GM12801 (cell line): Measurements from ENCODE around the gene RXRA.

Experiments used
- TF ChIP-seq, protein P1 (sequence below): IDR thresholded peaks from one replicate; pipeline ENCODE4 v1.5.1; 2011; ENCODE audit warnings: control low read depth; ENCODE audit not compliant: insufficient read length; ENCODE audit errors: extremely low read depth

Gene RXRA

DNA sequence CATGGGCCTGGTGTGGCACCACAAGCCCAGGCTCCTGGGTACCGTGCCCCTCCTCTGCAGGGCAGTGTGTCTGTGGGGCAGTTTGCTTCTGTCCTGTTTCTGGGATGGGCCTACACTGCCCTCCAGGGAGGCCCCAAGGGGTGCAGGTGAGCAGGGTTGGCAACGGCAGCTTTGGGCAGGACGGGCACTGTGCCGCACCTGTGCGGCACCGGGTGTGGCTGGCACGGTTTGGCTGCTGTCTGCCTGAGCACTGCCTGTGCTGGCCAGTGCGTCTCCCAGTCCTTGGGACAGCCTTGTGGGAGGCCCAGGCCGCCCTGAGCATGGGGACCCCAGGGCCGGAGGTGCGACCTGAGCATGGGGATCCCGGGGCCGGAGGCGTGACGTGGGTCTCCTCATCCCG, 37.2 kb downstream of the RXRA start:
- TF ChIP-seq, protein P1, sequence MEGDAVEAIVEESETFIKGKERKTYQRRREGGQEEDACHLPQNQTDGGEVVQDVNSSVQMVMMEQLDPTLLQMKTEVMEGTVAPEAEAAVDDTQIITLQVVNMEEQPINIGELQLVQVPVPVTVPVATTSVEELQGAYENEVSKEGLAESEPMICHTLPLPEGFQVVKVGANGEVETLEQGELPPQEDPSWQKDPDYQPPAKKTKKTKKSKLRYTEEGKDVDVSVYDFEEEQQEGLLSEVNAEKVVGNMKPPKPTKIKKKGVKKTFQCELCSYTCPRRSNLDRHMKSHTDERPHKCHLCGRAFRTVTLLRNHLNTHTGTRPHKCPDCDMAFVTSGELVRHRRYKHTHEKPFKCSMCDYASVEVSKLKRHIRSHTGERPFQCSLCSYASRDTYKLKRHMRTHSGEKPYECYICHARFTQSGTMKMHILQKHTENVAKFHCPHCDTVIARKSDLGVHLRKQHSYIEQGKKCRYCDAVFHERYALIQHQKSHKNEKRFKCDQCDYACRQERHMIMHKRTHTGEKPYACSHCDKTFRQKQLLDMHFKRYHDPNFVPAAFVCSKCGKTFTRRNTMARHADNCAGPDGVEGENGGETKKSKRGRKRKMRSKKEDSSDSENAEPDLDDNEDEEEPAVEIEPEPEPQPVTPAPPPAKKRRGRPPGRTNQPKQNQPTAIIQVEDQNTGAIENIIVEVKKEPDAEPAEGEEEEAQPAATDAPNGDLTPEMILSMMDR: no peak

DNA sequence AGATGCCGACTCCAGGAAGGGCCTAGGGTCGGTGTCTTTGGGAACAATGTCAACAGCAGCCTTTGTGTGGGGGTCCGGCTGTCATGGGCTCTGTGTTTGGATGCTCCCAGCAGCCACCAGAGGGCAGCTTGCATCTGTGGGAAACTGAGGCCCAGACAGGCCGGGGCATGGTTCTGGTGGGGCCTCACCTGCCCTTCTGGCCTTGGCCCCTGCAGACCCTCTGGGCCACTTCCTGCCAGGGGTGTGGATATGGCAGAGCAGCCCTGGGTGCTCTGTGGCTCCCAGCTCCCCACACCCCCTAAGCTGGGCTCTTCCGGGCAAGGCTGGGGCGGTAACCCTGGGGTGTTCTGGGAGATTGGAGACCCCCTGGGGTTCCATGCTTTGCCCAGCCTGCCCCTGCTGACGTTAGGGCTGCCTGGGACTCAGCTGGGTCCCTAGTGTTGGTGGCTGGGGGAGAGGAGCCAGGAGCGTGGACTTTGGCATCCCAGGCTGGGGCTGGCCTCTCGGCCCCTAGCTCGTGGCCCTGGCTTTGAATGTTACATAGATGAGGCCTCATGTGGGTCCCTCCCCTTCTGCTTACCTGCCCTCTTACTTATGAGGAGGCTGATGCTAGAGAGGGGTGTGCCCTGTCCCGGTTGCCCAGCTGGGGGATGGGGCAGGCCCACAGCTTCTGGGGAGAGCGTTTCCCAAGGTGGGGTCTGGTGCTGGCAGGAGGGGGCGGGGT, 38.3 kb downstream of the RXRA start:
- TF ChIP-seq, protein P1: no peak

DNA sequence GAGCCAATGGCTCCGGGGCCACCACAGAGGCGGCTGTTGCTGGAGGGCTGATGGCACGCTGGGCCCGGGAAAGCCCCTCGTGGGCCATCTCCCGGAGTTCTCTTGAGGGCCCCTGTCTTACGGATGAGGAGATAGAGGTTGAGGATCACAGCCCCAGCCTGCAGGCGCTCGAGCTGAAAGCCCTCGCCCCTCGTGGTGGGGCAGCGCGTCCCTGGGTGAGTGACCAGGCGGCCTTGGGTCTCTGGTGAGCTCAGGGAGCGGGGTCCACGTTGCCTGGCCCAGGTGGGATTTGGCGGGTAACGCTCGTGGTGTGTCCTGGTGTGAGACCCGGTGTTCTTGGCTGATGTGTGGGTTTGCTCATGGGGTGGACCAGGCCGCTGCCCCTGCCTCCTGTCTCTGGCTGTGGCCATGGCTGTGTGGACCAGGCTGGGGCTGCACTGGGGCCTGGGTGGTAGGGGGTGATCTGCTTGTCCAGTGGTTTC, 38.9 kb downstream of the RXRA start:
- TF ChIP-seq, protein P1: no peak

DNA sequence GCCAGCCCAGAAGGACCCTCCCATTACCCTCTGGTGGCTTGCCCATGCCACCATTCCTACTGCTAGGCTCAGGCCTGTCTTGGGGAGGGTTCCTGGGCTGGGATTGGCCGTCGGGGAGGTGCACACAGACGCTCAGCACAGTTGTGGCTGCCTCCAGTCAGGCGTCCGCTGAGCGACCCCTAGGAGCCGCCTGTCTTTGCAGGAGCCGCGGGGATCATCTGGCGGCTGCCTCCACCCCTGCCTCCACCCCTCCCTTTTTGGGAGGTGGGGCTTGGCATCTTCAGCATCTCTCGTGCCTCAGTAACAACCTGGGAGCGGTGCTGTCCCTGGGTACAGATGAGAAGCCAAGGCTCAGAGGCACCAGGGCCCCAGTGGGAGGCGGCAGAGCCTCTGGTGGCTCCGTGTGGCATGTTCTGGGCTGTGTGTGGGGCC, 39.6 kb downstream of the RXRA start:
- TF ChIP-seq, protein P1: no peak

DNA sequence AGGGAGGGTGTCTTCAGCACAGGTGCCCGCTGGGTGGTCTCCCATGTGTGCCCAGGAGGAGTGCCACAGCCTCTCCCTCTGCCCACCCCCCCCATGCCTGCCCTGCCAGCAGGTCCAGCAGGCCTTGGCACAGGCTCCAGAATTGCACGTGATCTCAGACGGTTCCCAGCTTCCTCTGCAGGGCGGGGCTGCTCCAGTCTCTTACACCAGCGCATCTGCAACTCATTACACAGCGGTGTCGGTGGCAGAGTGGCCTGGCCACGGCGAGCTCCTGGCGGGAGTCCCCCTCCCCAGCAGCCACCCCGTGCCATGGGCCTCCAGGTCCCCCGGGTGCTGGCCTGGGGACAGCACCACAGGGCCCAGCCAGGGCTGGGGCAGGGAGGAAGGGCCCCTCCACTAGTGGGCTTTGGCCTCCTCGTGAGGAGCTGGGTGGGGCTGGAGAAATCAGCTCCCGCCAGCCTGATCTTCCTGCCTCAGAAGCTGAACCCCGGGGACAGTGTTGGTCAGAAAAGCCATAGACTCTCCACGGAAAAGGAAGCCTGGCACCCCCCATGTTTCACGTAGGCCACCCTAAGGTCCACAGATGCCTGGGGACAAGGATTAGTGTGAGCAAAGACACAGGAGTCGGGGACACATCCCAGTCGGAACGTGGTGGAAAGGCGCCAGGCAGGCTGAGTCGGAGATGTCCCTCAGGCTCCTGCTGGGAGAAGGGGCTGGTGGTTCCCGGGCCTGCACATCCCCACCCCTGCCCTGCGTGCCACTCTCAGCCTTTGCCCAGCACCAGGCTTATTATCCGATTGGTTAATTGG, 40.2 kb downstream of the RXRA start:
- TF ChIP-seq, protein P1: no peak

DNA sequence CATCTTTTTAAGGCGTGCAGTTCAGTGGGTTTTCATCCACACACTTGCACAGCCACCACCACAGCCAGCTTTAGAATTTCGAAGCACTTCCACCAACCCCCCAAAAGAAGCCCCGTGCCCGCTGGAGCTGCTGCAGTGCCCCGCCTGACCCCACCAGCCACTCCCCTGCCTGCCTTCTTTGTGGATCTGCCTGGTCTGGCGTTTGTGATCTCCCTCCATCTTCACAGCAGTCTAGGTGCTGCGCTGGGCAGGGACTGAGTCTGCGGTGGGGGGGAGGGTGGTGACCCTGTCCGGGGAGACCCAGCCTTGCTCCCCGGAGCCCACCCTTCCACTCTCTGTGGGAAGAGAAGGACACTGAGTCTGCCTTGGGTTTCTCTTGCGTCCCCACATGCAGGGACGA, 40.8 kb downstream of the RXRA start:
- TF ChIP-seq, protein P1: no peak

DNA sequence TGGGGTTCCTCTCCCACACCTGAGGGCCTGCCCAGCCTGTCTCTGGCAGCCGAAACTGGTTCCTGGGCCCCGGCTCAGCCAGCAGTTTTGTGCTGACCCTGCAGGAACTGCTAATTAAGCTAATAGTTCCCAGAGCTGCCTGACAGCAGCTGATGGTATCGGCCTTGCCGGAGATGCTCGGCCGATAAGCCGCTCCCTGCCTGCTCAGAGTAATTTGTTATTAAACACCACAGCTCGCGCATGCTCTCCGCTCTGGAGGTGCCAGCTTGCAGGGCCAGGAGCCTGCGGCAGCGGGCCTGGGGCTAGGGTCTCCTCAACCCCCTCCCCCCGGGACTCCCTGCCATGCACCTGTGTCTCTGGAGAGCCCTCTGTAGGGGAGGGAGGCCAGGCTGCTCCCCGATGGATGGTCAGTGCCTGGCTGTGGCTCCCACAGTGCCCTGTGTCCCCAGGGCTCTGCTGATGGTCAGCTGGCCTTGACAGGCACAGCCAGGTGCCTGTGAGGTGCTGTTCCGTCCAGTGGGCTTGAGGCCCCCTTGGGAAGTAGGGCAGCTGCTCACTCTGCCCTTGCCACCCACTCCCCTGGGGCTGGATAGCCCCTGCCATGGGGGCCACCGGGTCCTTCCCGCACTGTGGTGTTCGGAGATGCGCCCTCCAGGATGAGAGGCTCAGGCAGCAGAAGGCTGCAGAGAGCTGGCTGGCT, 41.7 kb downstream of the RXRA start:
- TF ChIP-seq, protein P1: no peak
